Esophagus muscularis mucosa (tissue), 4 donors: ENCODE data around the gene ACE. TPM values are rescaled to one million over a fixed set of nuclear protein-coding genes. Genes with fewer than 3 reads are reported as not detected.

Source experiments
- DNase-seq: peaks from one replicate; pipeline ENCODE4 v3.0.0-alpha.2; 2017; ENCODE audit errors: extremely low spot score
- H3K27ac ChIP-seq, 4 donors: fragments of 200-600 bp; sonication (generic); replicated peaks in 1 of 4; 1 replicate in 3 of 4; 2 replicates in 1 of 4; pipeline ENCODE4 v1.5.1; 2016 to 2019; ENCODE audit warnings: mild to moderate bottlenecking in 1 of 4
- H3K27me3 ChIP-seq, 4 donors: fragments of 200-600 bp; sonication (generic); one replicate each; pipeline versions ENCODE4 v1.5.1 to v1.6.0; 2016 to 2019
- H3K36me3 ChIP-seq, 4 donors: fragments of 200-600 bp; sonication (generic); one replicate each; pipeline ENCODE4 v1.5.1; 2016 to 2019
- H3K4me1 ChIP-seq, 4 donors: fragments of 200-600 bp; sonication (generic); one replicate each; pipeline ENCODE4 v1.5.1; 2016 to 2019
- H3K4me3 ChIP-seq, 4 donors: fragments of 200-600 bp; sonication (generic); 1 replicate in 2 of 4; 2 replicates in 2 of 4; pipeline ENCODE4 v1.5.1; 2016 to 2019; ENCODE audit warnings: mild to moderate bottlenecking in 4 of 4, moderate library complexity in 1 of 4
- H3K9me3 ChIP-seq, 4 donors: fragments of 200-600 bp; sonication (generic); 1 replicate in 3 of 4; 2 replicates in 1 of 4; pipeline ENCODE4 v1.5.1; 2016 to 2019
- CTCF ChIP-seq, 3 experiments: fragments of 200-600 bp in 2 of 3; fragments of 450-650 bp in 1 of 3; sonication (generic) in 2 of 3; IDR thresholded peaks; one replicate each; pipeline ENCODE4 v1.5.1; 2017 to 2019; ENCODE audit warnings: antibody characterized with exemption in 3 of 3, mild to moderate bottlenecking in 2 of 3, moderate library complexity in 1 of 3
- EP300 ChIP-seq: sonication (generic); formaldehyde crosslinking; IDR thresholded peaks from one replicate; pipeline ENCODE4 v1.6.1; 2017; ENCODE audit warnings: antibody characterized with exemption
- POLR2A ChIP-seq: fragments of 450-650 bp; IDR thresholded peaks from one replicate; pipeline ENCODE4 v1.6.1; 2017; ENCODE audit warnings: antibody characterized with exemption, moderate library complexity, mild to moderate bottlenecking, low read depth
- POLR2AphosphoS5 ChIP-seq, 2 donors: sonication (generic); formaldehyde crosslinking; IDR thresholded peaks; one replicate each; pipeline ENCODE4 v1.6.1; 2017; ENCODE audit warnings: antibody characterized with exemption in 2 of 2
- WGBS: methylation state at CpG from one replicate; pipeline ENCODE4 v1.1.5; 2018; 5-methylcytosine and 5-hydroxymethylcytosine counted together
- intact Hi-C: fragments of 100-400 bp; cut with DNase I; formaldehyde crosslinking; loops from one replicate; pipeline ENCODE4 v1.15.1; 2023
- total RNA-seq, 4 donors: library from RNA; depleted of rRNA; stranded (reverse); fragments of >200 nt; gene quantifications; one replicate each; pipeline versions ENCODE4 v1.1.0 to v1.2.1, GENCODE V29; 2016

Gene ACE
- total RNA-seq, 4 donors from 2014 or later = 2.5 to 9.6 (median 4.9) TPM

- H3K9me3 ChIP-seq = no peaks in the 10 kb centered on the region
- H3K4me3 ChIP-seq = no peak overlapping the region
- DNase-seq = no peak
- intact Hi-C loops = no loop called here
- no peak overlapping the region for H3K27ac ChIP-seq
- H3K36me3 ChIP-seq = no peaks in the 10 kb centered on the region
- 77% methylated on average over 6 of the region's 7 CpGs for WGBS
- H3K4me1 ChIP-seq = no peaks in the 10 kb centered on the region
- H3K27me3 ChIP-seq = peaks cover 0 to 16% (median 0%) of the 10 kb centered on the region in 4 donors
- TF ChIP-seq POLR2A = no peak
- no peak for TF ChIP-seq EP300
- no peak for TF ChIP-seq CTCF (IDR thresholded peaks at IDR 0.05)
- TF ChIP-seq POLR2AphosphoS5 (IDR thresholded peaks at IDR 0.05) = no peak
Observed at GRCh38 chr17:63512896-63513644, 36.2 kb downstream of the ACE start.

GRCh38 chr17:63514477-63514876, 37.6 kb downstream of the ACE start:
- Histone ChIP-seq H3K27ac (no peak overlapping the region), H3K4me3 (no peak overlapping the region), H3K36me3 (no peaks in the 10 kb centered on the region), H3K9me3 (no peaks in the 10 kb centered on the region), H3K27me3 (peaks cover 0 to 16% (median 0%) of the 10 kb centered on the region in 4 donors), H3K4me1 (no peaks in the 10 kb centered on the region)
- DNase-seq = no peak
- intact Hi-C loops = no loop called here
- no peak for TF ChIP-seq CTCF (IDR thresholded peaks at IDR 0.05)
- TF ChIP-seq POLR2A = no peak
- 88% methylated on average over 3 of the region's 3 CpGs for WGBS

GRCh38 chr17:63514974-63515373, 38.1 kb downstream of the ACE start:
- TF ChIP-seq CTCF (IDR thresholded peaks at IDR 0.05) = no peak
- no peak for TF ChIP-seq POLR2A
- TF ChIP-seq POLR2AphosphoS5 (IDR thresholded peaks at IDR 0.05) = no peak
- no peak for TF ChIP-seq EP300
- Histone ChIP-seq H3K9me3 (no peaks in the 10 kb centered on the region), H3K27me3 (peaks cover 0 to 16% (median 0%) of the 10 kb centered on the region in 4 donors), H3K36me3 (no peaks in the 10 kb centered on the region), H3K4me1 (no peaks in the 10 kb centered on the region), H3K27ac (no peak overlapping the region), H3K4me3 (no peak overlapping the region)
- DNase-seq = no peak
- intact Hi-C loops = no loop called here
- WGBS = 89% methylated on average over 2 of the region's 2 CpGs

GRCh38 chr17:63515426-63515825, 38.6 kb downstream of the ACE start:
- no peak for DNase-seq
- no peak overlapping the region for H3K4me3 ChIP-seq
- H3K27ac ChIP-seq = no peak overlapping the region
- H3K36me3 ChIP-seq = no peaks in the 10 kb centered on the region
- 55% methylated on average over 1 of the region's 1 CpG for WGBS
- intact Hi-C loops = no loop called here
- no peaks in the 10 kb centered on the region for H3K9me3 ChIP-seq
- peaks cover 0 to 16% (median 0%) of the 10 kb centered on the region in 4 donors for H3K27me3 ChIP-seq
- no peaks in the 10 kb centered on the region for H3K4me1 ChIP-seq
- TF ChIP-seq POLR2A = no peak
- TF ChIP-seq POLR2AphosphoS5 (IDR thresholded peaks at IDR 0.05) = no peak
- TF ChIP-seq CTCF (IDR thresholded peaks at IDR 0.05) = no peak
- TF ChIP-seq EP300 = no peak
